Adrenal gland (tissue), 5 donors: Measurements from ENCODE around the gene AGPAT3.

ENCODE experiments used
- POLR2A ChIP-seq, 2 donors: fragments of 450-650 bp; IDR thresholded peaks; one replicate each; pipeline ENCODE4 v1.6.1; 2017; ENCODE audit warnings: antibody characterized with exemption in 2 of 2, mild to moderate bottlenecking in 2 of 2, moderate library complexity in 1 of 2
- TF ChIP-seq, protein P1 (sequence below), 6 experiments: fragments of 450-650 bp in 4 of 6; fragments of 200-600 bp in 2 of 6; sonication (generic) in 1 of 6; IDR thresholded peaks; 1 replicate in 5 of 6; 2 replicates in 1 of 6; pipeline versions ENCODE4 v1.5.1 to v1.8.0; 2016 to 2021; ENCODE audit warnings: antibody characterized with exemption in 6 of 6, mild to moderate bottlenecking in 2 of 6, moderate library complexity in 1 of 6
- donor health status: DM: no; HTN: no; CAD: no.

GRCh38 chr21:43881283-43881682 lies 16.3 kb downstream of the AGPAT3 start:
- TF ChIP-seq POLR2A (IDR thresholded peaks at IDR 0.05): no peak
- TF ChIP-seq, protein P1, sequence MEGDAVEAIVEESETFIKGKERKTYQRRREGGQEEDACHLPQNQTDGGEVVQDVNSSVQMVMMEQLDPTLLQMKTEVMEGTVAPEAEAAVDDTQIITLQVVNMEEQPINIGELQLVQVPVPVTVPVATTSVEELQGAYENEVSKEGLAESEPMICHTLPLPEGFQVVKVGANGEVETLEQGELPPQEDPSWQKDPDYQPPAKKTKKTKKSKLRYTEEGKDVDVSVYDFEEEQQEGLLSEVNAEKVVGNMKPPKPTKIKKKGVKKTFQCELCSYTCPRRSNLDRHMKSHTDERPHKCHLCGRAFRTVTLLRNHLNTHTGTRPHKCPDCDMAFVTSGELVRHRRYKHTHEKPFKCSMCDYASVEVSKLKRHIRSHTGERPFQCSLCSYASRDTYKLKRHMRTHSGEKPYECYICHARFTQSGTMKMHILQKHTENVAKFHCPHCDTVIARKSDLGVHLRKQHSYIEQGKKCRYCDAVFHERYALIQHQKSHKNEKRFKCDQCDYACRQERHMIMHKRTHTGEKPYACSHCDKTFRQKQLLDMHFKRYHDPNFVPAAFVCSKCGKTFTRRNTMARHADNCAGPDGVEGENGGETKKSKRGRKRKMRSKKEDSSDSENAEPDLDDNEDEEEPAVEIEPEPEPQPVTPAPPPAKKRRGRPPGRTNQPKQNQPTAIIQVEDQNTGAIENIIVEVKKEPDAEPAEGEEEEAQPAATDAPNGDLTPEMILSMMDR (IDR thresholded peaks at IDR 0.05): no peak
